Endodermal cell (in vitro differentiated cells): ENCODE results near the gene OCA2. TPM values are rescaled to one million over a fixed set of nuclear protein-coding genes. Genes with fewer than 3 reads are reported as not detected.
A peak's percentile ranks its signal among the peaks of the same experiment; 100 is the strongest.

Experiments used
- DNase-seq: peaks from one replicate; pipeline ENCODE4 v3.0.0-alpha.2; 2017
- H3K27ac ChIP-seq: 2 replicates; pipeline ENCODE4 v1.5.1; 2013; ENCODE audit warnings: mild to moderate bottlenecking, low read depth, low read length, moderate library complexity
- H3K27me3 ChIP-seq: 2 replicates; pipeline ENCODE4 v1.6.1; 2013; ENCODE audit warnings: mild to moderate bottlenecking, low read length, moderate library complexity; ENCODE audit not compliant: insufficient read depth, control insufficient read depth, poor library complexity, severe bottlenecking
- H3K36me3 ChIP-seq: 2 replicates; pipeline ENCODE4 v1.7.0; 2013; ENCODE audit warnings: mild to moderate bottlenecking, low read length, moderate library complexity; ENCODE audit not compliant: control insufficient read depth, insufficient read depth
- H3K4me1 ChIP-seq: one replicate; pipeline ENCODE4 v1.7.0; 2013; ENCODE audit warnings: low read length; ENCODE audit not compliant: control insufficient read depth, insufficient read depth
- H3K4me3 ChIP-seq: 2 replicates; pipeline ENCODE4 v1.5.1; 2013; ENCODE audit warnings: mild to moderate bottlenecking, low read length, moderate library complexity
- H3K9ac ChIP-seq: 2 replicates; pipeline ENCODE4 v1.6.1; 2013; ENCODE audit warnings: mild to moderate bottlenecking, low read length, moderate library complexity; ENCODE audit not compliant: poor library complexity, severe bottlenecking; ENCODE audit errors: extremely low read depth
- H3K9me3 ChIP-seq: 2 replicates; pipeline ENCODE4 v1.6.1; 2013; ENCODE audit warnings: mild to moderate bottlenecking, low read length, moderate library complexity; ENCODE audit not compliant: control insufficient read depth
- H3K27ac Mint-ChIP-seq: 2 replicates; pipeline ENCODE4 v1.8.0; 2020; ENCODE audit warnings: mixed read lengths
- H3K27me3 Mint-ChIP-seq: 2 replicates; pipeline ENCODE4 v1.8.0; 2021; ENCODE audit warnings: mild to moderate bottlenecking, mixed read lengths; ENCODE audit not compliant: insufficient read depth
- H3K36me3 Mint-ChIP-seq: 2 replicates; pipeline ENCODE4 v1.8.0; 2020; ENCODE audit warnings: low read depth, mixed read lengths
- H3K4me1 Mint-ChIP-seq: 2 replicates; pipeline ENCODE4 v1.8.0; 2020; ENCODE audit warnings: mixed read lengths
- H3K4me3 Mint-ChIP-seq: 2 replicates; pipeline ENCODE4 v1.8.0; 2020; ENCODE audit warnings: mild to moderate bottlenecking, moderate library complexity, mixed read lengths
- H3K9me3 Mint-ChIP-seq: 2 replicates; pipeline ENCODE4 v1.8.0; 2020; ENCODE audit warnings: mild to moderate bottlenecking, mixed read lengths
- WGBS, 2 experiments: methylation state at CpG; one replicate each; pipeline versions ENCODE4 v1.1.5 to v1.1.7; 2013; ENCODE audit warnings: missing lambda C conversion rate in 2 of 2, mixed read lengths in 1 of 2; ENCODE audit not compliant: insufficient coverage in 1 of 2, insufficient read length in 1 of 2; 5-methylcytosine and 5-hydroxymethylcytosine counted together
- total RNA-seq, 2 donors: library from RNA; stranded (reverse); fragmentation: NEBNext Ultra II Directional in 1 of 2; extraction: Animal tissue kit (Norgen Biotek cat#: 25700) in 1 of 2; gene quantifications; 2 replicates in 1 of 2; 3 replicates in 1 of 2; pipeline ENCODE4 v1.2.1, GENCODE V29; 2021
- TF ChIP-seq, protein P1 (sequence below): fragments of 200-600 bp; sonication (generic); conservative IDR thresholded peaks from 2 replicates; pipeline ENCODE4 v1.5.0; 2021; ENCODE audit warnings: antibody characterized with exemption, mild to moderate bottlenecking

OCA2 gene
- total RNA-seq, 2 donors from 2014 or later, result 0.29 to 0.84 TPM

- H3K27me3 ChIP-seq, result no peaks in the 10 kb centered on the region
- Mint-ChIP-seq H3K27ac (no peak overlapping the region), H3K4me3 (no peak overlapping the region), H3K36me3 (no peaks in the 10 kb centered on the region), H3K9me3 (peaks cover 8% of the 10 kb centered on the region), H3K4me1 (no peaks in the 10 kb centered on the region), H3K27me3 (peaks cover 1% of the 10 kb centered on the region)
- DNase-seq, result no peak
- H3K9ac ChIP-seq, result no peak overlapping the region
- no peaks in the 10 kb centered on the region for H3K9me3 ChIP-seq
- TF ChIP-seq, protein P1, sequence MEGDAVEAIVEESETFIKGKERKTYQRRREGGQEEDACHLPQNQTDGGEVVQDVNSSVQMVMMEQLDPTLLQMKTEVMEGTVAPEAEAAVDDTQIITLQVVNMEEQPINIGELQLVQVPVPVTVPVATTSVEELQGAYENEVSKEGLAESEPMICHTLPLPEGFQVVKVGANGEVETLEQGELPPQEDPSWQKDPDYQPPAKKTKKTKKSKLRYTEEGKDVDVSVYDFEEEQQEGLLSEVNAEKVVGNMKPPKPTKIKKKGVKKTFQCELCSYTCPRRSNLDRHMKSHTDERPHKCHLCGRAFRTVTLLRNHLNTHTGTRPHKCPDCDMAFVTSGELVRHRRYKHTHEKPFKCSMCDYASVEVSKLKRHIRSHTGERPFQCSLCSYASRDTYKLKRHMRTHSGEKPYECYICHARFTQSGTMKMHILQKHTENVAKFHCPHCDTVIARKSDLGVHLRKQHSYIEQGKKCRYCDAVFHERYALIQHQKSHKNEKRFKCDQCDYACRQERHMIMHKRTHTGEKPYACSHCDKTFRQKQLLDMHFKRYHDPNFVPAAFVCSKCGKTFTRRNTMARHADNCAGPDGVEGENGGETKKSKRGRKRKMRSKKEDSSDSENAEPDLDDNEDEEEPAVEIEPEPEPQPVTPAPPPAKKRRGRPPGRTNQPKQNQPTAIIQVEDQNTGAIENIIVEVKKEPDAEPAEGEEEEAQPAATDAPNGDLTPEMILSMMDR, result no peak
- H3K4me1 ChIP-seq, result no peaks in the 10 kb centered on the region
- no peaks in the 10 kb centered on the region for H3K36me3 ChIP-seq
- no peak overlapping the region for H3K4me3 ChIP-seq
- WGBS, 2 experiments, result 89% methylated on average over 1 of the region's 1 CpG; no CpG with 5 or more reads in 1 of the 2 experiments
- H3K27ac ChIP-seq, result no peak overlapping the region
These were observed 20.9 kb downstream of the OCA2 start for GRCh38 chr15:28078191-28078719.

DNA sequence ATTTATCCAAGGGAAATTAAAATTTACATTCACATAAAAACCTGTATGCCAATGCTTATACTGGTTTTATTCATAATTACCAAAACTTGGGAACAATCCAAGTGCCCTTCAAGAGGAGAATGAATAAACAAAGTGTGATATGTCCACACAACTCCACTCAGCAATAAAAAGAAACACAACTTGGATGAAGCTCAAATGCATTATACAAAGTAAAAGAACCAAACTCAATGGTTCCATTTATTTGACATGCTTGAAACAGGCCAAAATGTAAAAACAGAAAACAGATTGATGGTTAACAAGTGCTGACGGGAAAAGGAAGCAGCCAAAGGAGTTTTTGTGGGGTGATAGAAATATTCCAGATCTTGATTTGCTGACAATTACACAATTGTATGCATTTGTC, 23.5 kb downstream of the OCA2 start:
- H3K4me1 Mint-ChIP-seq, result no peaks in the 10 kb centered on the region
- no peaks in the 10 kb centered on the region for H3K36me3 ChIP-seq
- no peaks in the 10 kb centered on the region for H3K27me3 ChIP-seq
- H3K9me3 ChIP-seq, result peaks cover 16% of the 10 kb centered on the region
- H3K27me3 Mint-ChIP-seq, result peaks cover 1% of the 10 kb centered on the region
- TF ChIP-seq, protein P1, result no peak
- 100% methylated on average over 1 of the region's 1 CpG; no CpG with 5 or more reads in 1 of the 2 experiments for WGBS, 2 experiments
- no peaks in the 10 kb centered on the region for H3K36me3 Mint-ChIP-seq
- H3K4me3 Mint-ChIP-seq, result no peak overlapping the region
- H3K4me1 ChIP-seq, result no peaks in the 10 kb centered on the region
- no peak overlapping the region for H3K27ac Mint-ChIP-seq
- H3K9ac ChIP-seq, result no peak overlapping the region
- H3K9me3 Mint-ChIP-seq, result peaks cover 25% of the 10 kb centered on the region
- no peak overlapping the region for H3K4me3 ChIP-seq
- H3K27ac ChIP-seq, result no peak overlapping the region
- DNase-seq, result no peak

GRCh38 chr15:28068930-28069329, 30.2 kb downstream of the OCA2 start:
- Histone ChIP-seq H3K4me1 (peaks cover 7% of the 10 kb centered on the region), H3K36me3 (no peaks in the 10 kb centered on the region), H3K27me3 (no peaks in the 10 kb centered on the region), H3K9ac (no peak overlapping the region), H3K27ac (no peak overlapping the region), H3K9me3 (peaks cover 45% of the 10 kb centered on the region), H3K4me3 (peak overlapping the region; percentile 38)
- Mint-ChIP-seq H3K36me3 (no peaks in the 10 kb centered on the region), H3K27ac (no peak overlapping the region), H3K4me1 (peaks cover 15% of the 10 kb centered on the region), H3K4me3 (no peak overlapping the region), H3K9me3 (peaks cover 43% of the 10 kb centered on the region), H3K27me3 (peaks cover 6% of the 10 kb centered on the region)
- no peak for DNase-seq
- TF ChIP-seq, protein P1, result no peak
- 100% methylated on average over 1 of the region's 1 CpG; no CpG with 5 or more reads in 1 of the 2 experiments for WGBS, 2 experiments
